ENCODE measurements around the gene POU2AF2. TPM values are rescaled to one million over a fixed set of nuclear protein-coding genes. Genes with fewer than 3 reads are reported as not detected.

Gene POU2AF2
- total RNA-seq, 1 donor from 2014 or later: not detected

Other genes starting within 250 kb of the POU2AF2 start
- gene POU2AF3, start 52.8 kb downstream of the POU2AF2 start, total RNA-seq: 0.49 TPM
- gene POU2AF1, start 133.6 kb downstream of the POU2AF2 start, total RNA-seq: under 0.01 TPM

All from temporal lobe (tissue), 1 donor.